RWPE1 (cell line): ENCODE results near the gene TFG.

Experiments used
- CTCF ChIA-PET: fragments of 350-600 bp; sonication (Branson Sonifier 250); formaldehyde crosslinking; extraction: SDS; loops from one replicate; lab custom pipeline; 2021; lab: Yijun Ruan, JAX
- POLR2A ChIA-PET: fragments of 400-600 bp; formaldehyde crosslinking; extraction: SDS; loops from one replicate; lab custom pipeline; 2020; ENCODE audit warnings: antibody characterized with exemption; ENCODE audit not compliant: low non-redundant PET; lab: Yijun Ruan, JAX
- DNase-seq: peaks from one replicate; pipeline ENCODE4 v3.0.0; 2012; ENCODE audit warnings: low spot score
- H3K27ac ChIP-seq: fragments of 450-650 bp; 2 replicates; pipeline ENCODE4 v1.5.1; 2017
- TF ChIP-seq, protein P1 (sequence below): fragments of 450-650 bp; conservative IDR thresholded peaks from 2 replicates; pipeline ENCODE4 v1.5.1; 2017; ENCODE audit warnings: low read depth, mild to moderate bottlenecking

TFG gene

DNA sequence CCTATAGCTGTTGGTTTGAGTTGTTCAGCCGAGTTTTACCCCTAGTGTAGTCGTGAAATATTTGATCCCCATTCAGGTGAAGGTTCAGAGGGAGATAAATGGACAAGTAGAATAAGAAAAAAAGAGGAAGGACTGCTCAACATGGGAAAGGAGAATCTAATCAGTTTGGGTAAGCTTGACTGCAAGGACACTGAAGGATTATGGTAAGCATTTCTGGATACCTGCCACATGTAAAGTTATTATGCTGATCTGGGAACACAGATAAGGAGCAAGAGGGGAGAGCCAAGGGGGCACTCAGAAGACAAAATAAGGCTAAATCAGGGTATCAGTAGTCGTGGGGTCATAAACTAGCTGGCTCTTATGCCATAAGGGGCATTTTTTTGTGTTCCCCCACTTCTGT, 49.9 kb downstream of the TFG start:
- CTCF ChIA-PET: no interaction called here
- TF ChIP-seq, protein P1, sequence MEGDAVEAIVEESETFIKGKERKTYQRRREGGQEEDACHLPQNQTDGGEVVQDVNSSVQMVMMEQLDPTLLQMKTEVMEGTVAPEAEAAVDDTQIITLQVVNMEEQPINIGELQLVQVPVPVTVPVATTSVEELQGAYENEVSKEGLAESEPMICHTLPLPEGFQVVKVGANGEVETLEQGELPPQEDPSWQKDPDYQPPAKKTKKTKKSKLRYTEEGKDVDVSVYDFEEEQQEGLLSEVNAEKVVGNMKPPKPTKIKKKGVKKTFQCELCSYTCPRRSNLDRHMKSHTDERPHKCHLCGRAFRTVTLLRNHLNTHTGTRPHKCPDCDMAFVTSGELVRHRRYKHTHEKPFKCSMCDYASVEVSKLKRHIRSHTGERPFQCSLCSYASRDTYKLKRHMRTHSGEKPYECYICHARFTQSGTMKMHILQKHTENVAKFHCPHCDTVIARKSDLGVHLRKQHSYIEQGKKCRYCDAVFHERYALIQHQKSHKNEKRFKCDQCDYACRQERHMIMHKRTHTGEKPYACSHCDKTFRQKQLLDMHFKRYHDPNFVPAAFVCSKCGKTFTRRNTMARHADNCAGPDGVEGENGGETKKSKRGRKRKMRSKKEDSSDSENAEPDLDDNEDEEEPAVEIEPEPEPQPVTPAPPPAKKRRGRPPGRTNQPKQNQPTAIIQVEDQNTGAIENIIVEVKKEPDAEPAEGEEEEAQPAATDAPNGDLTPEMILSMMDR: no peak
- POLR2A ChIA-PET: no interaction called here
- DNase-seq: no peak
- H3K27ac ChIP-seq: no peak overlapping the region

GRCh38 chr3:100759950-100760349, 50.7 kb downstream of the TFG start:
- DNase-seq: no peak
- H3K27ac ChIP-seq: no peak overlapping the region
- TF ChIP-seq, protein P1: no peak
- ChIA-PET POLR2A (no interaction called here), CTCF (interaction anchor here (0.7 kb wide), 1 partner anchor 169 kb away, joined by 4 read pairs; no protein-coding TSS in a partner anchor)

GRCh38 chr3:100760377-100760776, 51.1 kb downstream of the TFG start:
- no peak for DNase-seq
- no peak overlapping the region for H3K27ac ChIP-seq
- TF ChIP-seq, protein P1: no peak
- POLR2A ChIA-PET: no interaction called here
- CTCF ChIA-PET: no interaction called here

DNA sequence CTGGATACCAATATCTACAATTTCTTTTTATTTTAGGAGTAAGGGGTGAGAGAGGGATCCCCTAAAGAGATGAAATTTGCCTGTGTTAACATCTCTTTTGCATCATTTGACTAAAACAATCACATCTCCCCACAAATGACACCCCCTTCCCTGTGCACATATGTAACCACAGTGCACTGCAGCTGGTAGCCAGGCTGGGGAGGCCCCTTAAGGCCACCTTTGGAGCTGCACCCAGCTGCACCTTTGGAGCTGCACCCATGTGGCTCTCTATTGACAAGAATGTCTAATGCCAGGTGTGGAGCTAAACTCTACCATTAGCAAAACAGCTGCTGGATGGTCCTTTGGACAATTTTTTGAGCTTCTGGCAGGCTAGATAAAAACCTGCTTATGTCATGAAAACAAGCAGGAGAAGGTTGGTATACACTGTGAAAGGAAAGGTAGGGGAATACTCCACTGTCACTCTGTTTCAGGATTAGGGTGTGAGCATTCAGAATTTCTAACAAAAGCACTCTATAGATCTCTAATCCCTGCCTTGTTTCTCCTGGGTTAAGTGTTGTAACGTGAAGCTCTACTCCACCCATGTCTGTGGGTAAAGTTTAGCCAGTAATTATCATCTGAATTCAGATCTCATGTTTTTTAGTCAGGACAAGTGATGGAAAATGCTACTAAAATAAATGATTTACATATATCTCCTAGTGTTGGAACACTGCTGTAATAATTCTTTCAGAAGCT, 52.1 kb downstream of the TFG start:
- TF ChIP-seq, protein P1: no peak
- ChIA-PET CTCF (no interaction called here), POLR2A (no interaction called here)
- no peak overlapping the region for H3K27ac ChIP-seq
- peak; percentile 8 for DNase-seq

DNA sequence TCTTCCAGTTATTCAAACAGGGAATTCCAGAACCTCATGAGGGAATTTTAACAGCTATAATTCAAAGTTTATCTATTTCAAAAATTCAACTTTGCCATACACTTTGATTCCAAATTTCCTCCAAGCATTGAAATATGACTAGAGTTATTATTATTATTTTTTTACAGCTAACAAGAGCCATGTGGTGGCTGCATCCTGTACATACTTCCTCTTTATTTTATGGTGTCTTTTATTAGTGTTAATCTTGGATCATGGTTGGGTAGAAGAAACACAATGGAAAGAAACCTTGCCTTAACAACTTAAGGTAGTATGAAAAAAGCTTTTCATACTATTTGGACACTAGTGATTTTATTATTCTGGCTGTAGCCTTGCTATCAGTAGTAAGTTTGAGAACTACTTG, 52.7 kb downstream of the TFG start:
- TF ChIP-seq, protein P1: no peak
- no peak overlapping the region for H3K27ac ChIP-seq
- ChIA-PET POLR2A (no interaction called here), CTCF (no interaction called here)
- DNase-seq: no peak

DNA sequence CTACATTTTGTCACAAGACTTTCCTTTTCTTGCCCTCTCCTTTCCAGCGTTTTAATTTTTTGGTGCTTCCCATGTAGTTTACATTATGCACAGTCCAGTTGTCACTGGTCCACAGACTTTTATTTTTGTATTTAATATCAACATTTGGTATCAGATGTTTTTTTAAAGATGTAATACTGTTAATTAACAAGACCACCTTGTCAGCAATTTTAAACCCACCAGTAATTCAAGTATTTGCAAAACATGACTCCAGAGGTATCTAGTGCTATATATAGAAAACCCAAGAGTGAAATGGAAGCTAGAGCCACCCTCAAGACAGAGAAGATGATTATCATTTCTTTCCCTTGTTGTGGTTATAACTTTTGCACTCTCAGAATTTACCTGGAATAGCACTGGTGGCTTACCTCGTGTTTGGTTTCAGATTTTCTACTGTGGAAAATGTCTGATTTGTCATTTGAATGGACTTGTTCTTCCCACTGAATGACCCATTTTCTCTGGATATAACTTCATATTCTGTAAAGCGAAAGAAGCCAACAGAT, 56.2 kb downstream of the TFG start:
- DNase-seq: no peak
- TF ChIP-seq, protein P1: no peak
- ChIA-PET CTCF (no interaction called here), POLR2A (no interaction called here)
- no peak overlapping the region for H3K27ac ChIP-seq
